SU-DHL-6 (cell line): Measurements from ENCODE around the gene SYF2.

Experiments used
- H2AFZ ChIP-seq: fragments of 200-600 bp; sonication (generic); 2 replicates; pipeline ENCODE4 v1.6.1; 2014; ENCODE audit warnings: low read depth, mild to moderate bottlenecking, moderate library complexity, mixed read lengths, antibody characterized with exemption, low read length; ENCODE audit not compliant: severe bottlenecking
- H3F3A ChIP-seq: fragments of 200-600 bp; shearing (Covaris generic); 2 replicates; pipeline ENCODE4 v1.6.0; 2016; ENCODE audit warnings: antibody characterized with exemption, mild to moderate bottlenecking; ENCODE audit not compliant: insufficient read depth
- H3K27ac ChIP-seq: fragments of 200-600 bp; sonication (generic); 2 replicates; pipeline ENCODE4 v1.5.1; 2016; ENCODE audit warnings: low read depth, mild to moderate bottlenecking, low read length, moderate library complexity, mixed read lengths
- H3K27me3 ChIP-seq: fragments of 200-600 bp; sonication (generic), shearing (Covaris generic); 2 replicates; pipeline ENCODE4 v1.6.0; 2014; ENCODE audit warnings: mild to moderate bottlenecking, low read length
- H3K36me3 ChIP-seq: fragments of 200-600 bp; sonication (generic); 2 replicates; pipeline ENCODE4 v1.6.1; 2014; ENCODE audit warnings: mild to moderate bottlenecking, low read length, mixed read lengths
- H3K4me2 ChIP-seq: fragments of 300-600, 200-600 bp; shearing (Covaris generic), sonication (generic); 2 replicates; pipeline ENCODE4 v1.6.0; 2014; ENCODE audit warnings: low read length, low read depth, mild to moderate bottlenecking; ENCODE audit not compliant: poor library complexity, severe bottlenecking
- H3K4me3 ChIP-seq: fragments of 200-600 bp; sonication (generic); 2 replicates; pipeline ENCODE4 v1.5.1; 2014; ENCODE audit warnings: antibody characterized with exemption, low read length, mild to moderate bottlenecking, mixed read lengths; ENCODE audit not compliant: insufficient read depth, poor library complexity, severe bottlenecking
- H3K79me2 ChIP-seq: fragments of 200-600 bp; sonication (generic); 2 replicates; pipeline ENCODE4 v1.6.1; 2014; ENCODE audit warnings: mild to moderate bottlenecking, low read length, moderate library complexity; ENCODE audit not compliant: insufficient read depth
- H3K9ac ChIP-seq: fragments of 200-600 bp; sonication (generic); 2 replicates; pipeline ENCODE4 v1.7.0; 2014; ENCODE audit warnings: mild to moderate bottlenecking, low read length
- H3K9me2 ChIP-seq: fragments of 200-600 bp; sonication (generic); replicated peaks from 2 replicates; pipeline ENCODE4 v1.6.1; 2014; ENCODE audit warnings: low read length; ENCODE audit not compliant: insufficient read depth
- H3K9me3 ChIP-seq: fragments of 200-600 bp; sonication (generic); 2 replicates; pipeline ENCODE4 v1.6.1; 2014; ENCODE audit warnings: low read length, mixed read lengths; ENCODE audit not compliant: insufficient read depth
- H4K20me1 ChIP-seq: fragments of 200-600 bp; sonication (generic); 2 replicates; pipeline ENCODE4 v1.6.1; 2014; ENCODE audit warnings: low read depth, mild to moderate bottlenecking, antibody characterized with exemption, low read length, moderate library complexity, mixed read lengths
- EZH2phosphoT487 ChIP-seq: fragments of 200-600 bp; sonication (generic), shearing (Covaris generic); conservative IDR thresholded peaks from 2 replicates; pipeline ENCODE4 v1.6.1; 2018; ENCODE audit warnings: mild to moderate bottlenecking, antibody characterized with exemption, low read length, moderate library complexity, mixed read lengths
- TF ChIP-seq, protein P1 (sequence below): fragments of 200-600 bp; sonication (generic); IDR thresholded peaks from one replicate; pipeline ENCODE4 v1.5.1; 2017; ENCODE audit warnings: antibody characterized with exemption, mild to moderate bottlenecking, low read length, moderate library complexity; ENCODE audit not compliant: insufficient read depth, poor library complexity, severe bottlenecking

The SYF2 gene

DNA sequence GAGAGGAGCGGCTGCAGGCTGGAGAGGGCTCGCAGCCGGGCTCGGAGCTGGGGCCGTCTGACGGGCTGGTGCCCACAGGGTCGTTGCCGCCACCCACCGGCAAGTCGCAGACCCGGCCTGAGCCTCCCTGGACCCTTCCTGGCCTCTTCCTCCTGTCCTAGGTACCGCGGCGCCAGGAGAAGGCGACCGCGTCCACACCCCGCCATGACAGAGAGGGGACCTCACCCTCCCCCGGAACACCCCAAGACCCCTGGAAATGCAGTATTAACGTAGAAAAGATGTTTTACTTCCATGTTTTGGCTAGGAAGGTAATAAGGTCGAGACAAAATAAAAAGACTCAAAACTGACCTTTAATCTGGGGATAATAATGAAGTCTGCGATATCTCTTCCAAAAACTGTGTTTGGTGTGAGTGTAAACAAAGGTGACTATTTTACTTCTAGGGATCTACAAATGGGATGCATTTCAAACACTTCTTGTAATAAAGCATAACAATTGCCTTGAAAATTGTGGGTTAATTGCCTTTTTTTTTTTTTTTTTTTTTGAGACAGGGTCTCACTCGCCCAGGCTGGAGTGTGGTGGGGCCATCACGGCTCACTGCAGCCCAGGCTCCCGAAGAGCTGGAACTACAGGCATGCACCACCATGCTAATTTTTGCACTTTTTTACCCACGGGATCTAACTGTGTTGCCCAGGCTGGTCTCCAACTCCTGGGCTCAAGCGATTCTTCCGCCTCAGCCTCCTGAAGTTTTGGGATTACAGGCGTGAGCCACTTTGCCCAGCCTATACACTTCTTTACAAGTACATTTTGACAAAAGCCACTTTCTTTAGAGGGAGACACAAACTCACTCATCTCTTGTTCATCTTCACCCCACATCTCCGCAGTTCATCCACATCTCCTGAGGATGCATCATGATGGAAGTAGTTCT lies 15.8 kb upstream of the SYF2 start:
- Histone ChIP-seq H3K9ac (peak overlapping the region; percentile 89), H3K79me2 (peaks cover 25% of the 10 kb centered on the region), H3K27me3 (no peaks in the 10 kb centered on the region), H2AFZ (peak overlapping the region; percentile 67), H3K4me2 (peak overlapping the region; percentile 85), H3K27ac (peak overlapping the region; percentile 49), H3K36me3 (peaks cover 25% of the 10 kb centered on the region), H3K4me3 (peak overlapping the region; percentile 87), H3F3A (peaks cover 18% of the 10 kb centered on the region), H4K20me1 (peaks cover 16% of the 10 kb centered on the region), H3K9me3 (no peaks in the 10 kb centered on the region), H3K9me2 (no peaks in the 10 kb centered on the region)
- no peak for TF ChIP-seq EZH2phosphoT487
- TF ChIP-seq, protein P1, sequence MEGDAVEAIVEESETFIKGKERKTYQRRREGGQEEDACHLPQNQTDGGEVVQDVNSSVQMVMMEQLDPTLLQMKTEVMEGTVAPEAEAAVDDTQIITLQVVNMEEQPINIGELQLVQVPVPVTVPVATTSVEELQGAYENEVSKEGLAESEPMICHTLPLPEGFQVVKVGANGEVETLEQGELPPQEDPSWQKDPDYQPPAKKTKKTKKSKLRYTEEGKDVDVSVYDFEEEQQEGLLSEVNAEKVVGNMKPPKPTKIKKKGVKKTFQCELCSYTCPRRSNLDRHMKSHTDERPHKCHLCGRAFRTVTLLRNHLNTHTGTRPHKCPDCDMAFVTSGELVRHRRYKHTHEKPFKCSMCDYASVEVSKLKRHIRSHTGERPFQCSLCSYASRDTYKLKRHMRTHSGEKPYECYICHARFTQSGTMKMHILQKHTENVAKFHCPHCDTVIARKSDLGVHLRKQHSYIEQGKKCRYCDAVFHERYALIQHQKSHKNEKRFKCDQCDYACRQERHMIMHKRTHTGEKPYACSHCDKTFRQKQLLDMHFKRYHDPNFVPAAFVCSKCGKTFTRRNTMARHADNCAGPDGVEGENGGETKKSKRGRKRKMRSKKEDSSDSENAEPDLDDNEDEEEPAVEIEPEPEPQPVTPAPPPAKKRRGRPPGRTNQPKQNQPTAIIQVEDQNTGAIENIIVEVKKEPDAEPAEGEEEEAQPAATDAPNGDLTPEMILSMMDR, result peak; percentile 44

DNA sequence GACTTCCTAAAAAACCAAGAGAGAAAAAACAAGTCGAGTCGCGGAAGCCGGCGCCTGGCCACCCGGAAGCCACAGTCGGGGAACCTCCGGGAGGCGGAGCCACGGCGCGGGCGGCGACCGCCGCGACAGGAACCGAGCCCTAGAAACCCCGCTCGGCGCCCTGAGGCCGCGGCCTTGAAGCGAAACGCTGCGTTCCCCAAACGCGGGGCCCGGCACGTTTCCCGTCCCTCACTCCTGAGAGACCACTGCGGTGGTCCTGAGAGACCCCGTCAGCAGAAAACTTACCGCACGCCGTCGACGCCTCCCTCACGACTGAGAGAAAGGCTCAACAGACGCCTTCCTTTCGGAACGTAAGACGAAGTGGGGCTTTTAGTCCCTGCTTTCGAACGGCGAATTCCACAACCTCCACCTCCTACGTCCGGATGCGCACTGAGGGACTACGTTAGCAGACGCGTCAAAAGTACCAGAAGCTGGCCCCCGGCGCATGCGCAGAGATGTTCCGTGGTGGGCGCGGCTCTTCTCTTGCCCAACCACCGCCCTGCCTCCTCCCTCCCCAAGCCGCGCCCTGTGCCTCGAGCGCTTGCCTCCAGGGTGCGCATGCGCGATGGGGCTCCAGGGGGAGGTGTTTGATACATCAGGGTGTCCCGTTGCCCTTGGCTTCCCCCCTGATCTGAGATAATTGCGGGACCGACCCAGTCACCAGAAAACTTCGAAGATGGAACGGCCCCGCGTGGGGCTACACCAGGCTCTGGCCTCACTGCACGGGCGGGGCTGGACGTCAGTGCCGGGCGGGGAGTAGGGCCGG lies 14.9 kb upstream of the SYF2 start, which contains the start of gene RSRP1:
Gene RSRP1 (minus strand): TSS at position 431 of the 805 bp plus-strand sequence. CDS start 491 bp downstream, outside the sequence.
- Histone ChIP-seq H3K9me2 (no peaks in the 10 kb centered on the region), H3K27ac (peak within 1 kb of the TSS; percentile 84), H3K9ac (peak within 1 kb of the TSS; percentile 89), H3K4me2 (peak within 1 kb of the TSS; percentile 85), H3K27me3 (no peaks in the 10 kb centered on the region), H4K20me1 (peaks cover 16% of the 10 kb centered on the region), H2AFZ (peak within 1 kb of the TSS; percentile 67), H3K36me3 (peaks cover 30% of the 10 kb centered on the region), H3K9me3 (no peaks in the 10 kb centered on the region), H3K4me3 (peak within 1 kb of the TSS; percentile 87), H3F3A (peaks cover 23% of the 10 kb centered on the region), H3K79me2 (peaks cover 25% of the 10 kb centered on the region)
- TF ChIP-seq, protein P1, result no peak

- TF ChIP-seq, protein P1, result no peak
- no peak for TF ChIP-seq EZH2phosphoT487
- Histone ChIP-seq H3K4me3 (peak overlapping the region; percentile 87), H3K36me3 (peaks cover 31% of the 10 kb centered on the region), H3K4me2 (peak overlapping the region; percentile 63), H3K27ac (peak overlapping the region; percentile 84), H3K9me3 (no peaks in the 10 kb centered on the region), H2AFZ (peak overlapping the region; percentile 42), H3F3A (peaks cover 27% of the 10 kb centered on the region), H4K20me1 (peaks cover 16% of the 10 kb centered on the region), H3K9ac (peak overlapping the region; percentile 89), H3K79me2 (peaks cover 25% of the 10 kb centered on the region), H3K27me3 (no peaks in the 10 kb centered on the region), H3K9me2 (no peaks in the 10 kb centered on the region)
These were observed 14.3 kb upstream of the SYF2 start for GRCh38 chr1:25246600-25247023.
